Cardiac muscle cell (in vitro differentiated cells and primary cell): ENCODE measurements around the gene SND1. TPM values are rescaled to one million over a fixed set of nuclear protein-coding genes. Genes with fewer than 3 reads are reported as not detected.

ENCODE experiments used
- DNase-seq, 2 donors: peaks; one replicate each; pipeline versions ENCODE4 v3.0.0 to v3.0.0-alpha.2; 2010 to 2017; ENCODE audit warnings: low read depth in 1 of 2, low spot score in 1 of 2
- H3K27ac ChIP-seq: fragments of 200-600 bp; sonication (generic); 2 replicates; pipeline ENCODE4 v1.5.1; 2016
- H3K27me3 ChIP-seq: fragments of 200-600 bp; sonication (generic); 2 replicates; pipeline ENCODE4 v1.6.0; 2016; ENCODE audit warnings: control low read depth
- H3K36me3 ChIP-seq: fragments of 200-600 bp; sonication (generic); 2 replicates; pipeline ENCODE4 v1.5.1; 2016; ENCODE audit warnings: control low read depth
- H3K4me1 ChIP-seq: fragments of 200-600 bp; sonication (generic); 2 replicates; pipeline ENCODE4 v1.8.1; 2017; ENCODE audit warnings: low read depth, mild to moderate bottlenecking, mixed run types
- H3K4me3 ChIP-seq: fragments of 200-600 bp; sonication (generic); 2 replicates; pipeline ENCODE4 v1.5.1; 2016; ENCODE audit warnings: mild to moderate bottlenecking
- H3K9me3 ChIP-seq: fragments of 200-600 bp; sonication (generic); 2 replicates; pipeline ENCODE4 v1.5.1; 2017; ENCODE audit warnings: low read depth, mild to moderate bottlenecking, control low read depth
- CTCF ChIP-seq: IDR thresholded peaks from 2 replicates; pipeline ENCODE4 v1.5.1; 2012; ENCODE audit warnings: low read depth, mild to moderate bottlenecking, low read length
- polyA plus RNA-seq: library from polyadenylated mRNA; unstranded; fragments of >200 nt; fragmentation: Nextera tagmentation; extraction: Ambion mirVana; gene quantifications from 2 replicates; pipeline ENCODE4 v1.2.1, GENCODE V29; 2016
- total RNA-seq: library from RNA; depleted of rRNA; stranded (reverse); fragments of >200 nt; gene quantifications from 2 replicates; pipeline ENCODE4 v1.2.3, GENCODE V29; 2016

The SND1 gene
- total and polyA plus RNA-seq, 2 experiments from 2014 or later = 114 to 172 TPM

- H3K27me3 ChIP-seq = no peaks in the 10 kb centered on the region
- no peak for DNase-seq
- H3K4me1 ChIP-seq = peaks cover 79% of the 10 kb centered on the region
- no peak for TF ChIP-seq CTCF
- no peak overlapping the region for H3K4me3 ChIP-seq
- H3K27ac ChIP-seq = peak overlapping the region; percentile 86
- H3K9me3 ChIP-seq = no peaks in the 10 kb centered on the region
- H3K36me3 ChIP-seq = no peaks in the 10 kb centered on the region
Observed at GRCh38 chr7:127887096-127887495, 235.1 kb downstream of the SND1 start.

GRCh38 chr7:127887631-127888030, 235.6 kb downstream of the SND1 start:
- H3K27ac ChIP-seq = peak overlapping the region; percentile 86
- no peaks in the 10 kb centered on the region for H3K36me3 ChIP-seq
- H3K4me3 ChIP-seq = no peak overlapping the region
- H3K9me3 ChIP-seq = no peaks in the 10 kb centered on the region
- no peaks in the 10 kb centered on the region for H3K27me3 ChIP-seq
- TF ChIP-seq CTCF = no peak
- H3K4me1 ChIP-seq = peaks cover 83% of the 10 kb centered on the region
- DNase-seq = no peak

- DNase-seq = peak in 1 of 2 donors; percentile 71
- H3K27me3 ChIP-seq = no peaks in the 10 kb centered on the region
- TF ChIP-seq CTCF = no peak
- peaks cover 87% of the 10 kb centered on the region for H3K4me1 ChIP-seq
- no peaks in the 10 kb centered on the region for H3K9me3 ChIP-seq
- H3K36me3 ChIP-seq = no peaks in the 10 kb centered on the region
- H3K27ac ChIP-seq = peak overlapping the region; percentile 86
- H3K4me3 ChIP-seq = no peak overlapping the region
Observed at GRCh38 chr7:127888411-127888810, 236.4 kb downstream of the SND1 start.

GRCh38 chr7:127888825-127889224, 236.8 kb downstream of the SND1 start:
- TF ChIP-seq CTCF = no peak
- no peak overlapping the region for H3K4me3 ChIP-seq
- no peaks in the 10 kb centered on the region for H3K36me3 ChIP-seq
- peak in 1 of 2 donors; percentile 60 for DNase-seq
- H3K9me3 ChIP-seq = no peaks in the 10 kb centered on the region
- no peaks in the 10 kb centered on the region for H3K27me3 ChIP-seq
- peak overlapping the region; percentile 86 for H3K27ac ChIP-seq
- peaks cover 89% of the 10 kb centered on the region for H3K4me1 ChIP-seq

- Histone ChIP-seq H3K36me3 (no peaks in the 10 kb centered on the region), H3K27ac (peak overlapping the region; percentile 86), H3K27me3 (no peaks in the 10 kb centered on the region), H3K4me3 (no peak overlapping the region), H3K4me1 (peaks cover 87% of the 10 kb centered on the region), H3K9me3 (no peaks in the 10 kb centered on the region)
- no peak for TF ChIP-seq CTCF
- DNase-seq = no peak
Observed at GRCh38 chr7:127889677-127890076, 237.7 kb downstream of the SND1 start.

GRCh38 chr7:127890726-127891125, 238.7 kb downstream of the SND1 start:
- Histone ChIP-seq H3K4me1 (peaks cover 87% of the 10 kb centered on the region), H3K4me3 (no peak overlapping the region), H3K27ac (peak overlapping the region; percentile 86)

More at GRCh38 chr7:127890726-127891125, 238.7 kb downstream of the SND1 start:
- DNase-seq = no peak
- no peak for TF ChIP-seq CTCF
- no peaks in the 10 kb centered on the region for H3K9me3 ChIP-seq
- no peaks in the 10 kb centered on the region for H3K27me3 ChIP-seq
- H3K36me3 ChIP-seq = no peaks in the 10 kb centered on the region
